Panc1 (cell line): ENCODE results near the gene GZMM. TPM values are rescaled to one million over a fixed set of nuclear protein-coding genes. Genes with fewer than 3 reads are reported as not detected.

Experiments used
- ATAC-seq: fragments of 200-7000 bp; cut with Tn5 transposase; 2 replicates; pipeline ENCODE4 v1.9.1; 2020; ENCODE audit warnings: mild to moderate bottlenecking, moderate library complexity
- BruUV-seq: library from RNA; stranded (reverse); fragments of 400-500 nt; replicated peaks from 2 replicates; lab custom pipeline; 2021; lab: Mats Ljungman, UMichigan
- CTCF ChIA-PET: fragments of 300-600 bp; sonication (Branson Sonifier 250); formaldehyde crosslinking; loops from one replicate; lab custom pipeline; 2022; ENCODE audit warnings: antibody characterized with exemption; lab: Charles Lee
- POLR2A ChIA-PET: fragments of 300-600 bp; sonication (Branson Sonifier 250); formaldehyde crosslinking; loops from one replicate; lab custom pipeline; 2022; ENCODE audit warnings: antibody characterized with exemption; lab: Charles Lee
- DNase-seq: peaks from one replicate; pipeline ENCODE4 v3.0.0-alpha.2; 2010; ENCODE audit warnings: low read depth, low spot score
- H3K27ac ChIP-seq: 2 replicates; pipeline ENCODE4 v1.5.1; 2011; ENCODE audit warnings: mild to moderate bottlenecking, low read length, inconsistent platforms
- H3K27me3 ChIP-seq: fragments of 200-500 bp; sonication (Bioruptor generic); 2 replicates; pipeline ENCODE4 v1.6.0; 2014; ENCODE audit warnings: low read length, inconsistent platforms; ENCODE audit not compliant: control insufficient read depth, insufficient read depth
- H3K36me3 ChIP-seq: fragments of 200-500 bp; sonication (Bioruptor generic); 2 replicates; pipeline ENCODE4 v1.5.1; 2014; ENCODE audit warnings: inconsistent platforms, mild to moderate bottlenecking, low read length, moderate library complexity; ENCODE audit not compliant: control insufficient read depth, insufficient read depth
- H3K4me1 ChIP-seq: 2 replicates; pipeline ENCODE4 v1.5.1; 2011; ENCODE audit warnings: inconsistent platforms, mild to moderate bottlenecking, low read length, moderate library complexity; ENCODE audit not compliant: control insufficient read depth, insufficient read depth
- H3K4me3 ChIP-seq, 2 experiments: 2 replicates each; pipeline ENCODE4 v1.5.1; 2011 to 2012; ENCODE audit warnings: low read depth in 2 of 2, low read length in 2 of 2, mild to moderate bottlenecking in 2 of 2, inconsistent platforms in 1 of 2, moderate library complexity in 1 of 2
- H3K9me3 ChIP-seq: fragments of 200-500 bp; sonication (Bioruptor generic); 2 replicates; pipeline ENCODE4 v1.5.1; 2014; ENCODE audit warnings: low read depth, mild to moderate bottlenecking, inconsistent platforms, low read length, moderate library complexity; ENCODE audit not compliant: control insufficient read depth, insufficient read depth
- POLR2AphosphoS5 ChIP-seq: IDR thresholded peaks from 2 replicates; pipeline ENCODE4 v1.6.1; 2012; ENCODE audit warnings: mild to moderate bottlenecking, low read depth, low read length, moderate library complexity
- SIN3A ChIP-seq: IDR thresholded peaks from 2 replicates; pipeline ENCODE4 v1.6.1; 2012; ENCODE audit warnings: low read depth, mild to moderate bottlenecking, low read length, moderate library complexity, borderline replicate concordance; ENCODE audit not compliant: insufficient read depth
- TCF7L2 ChIP-seq: IDR thresholded peaks from 2 replicates; pipeline ENCODE4 v1.6.1; 2011; ENCODE audit warnings: mild to moderate bottlenecking, low read depth, low read length, inconsistent platforms
- in situ Hi-C: cut with HindIII; loops from 2 replicates; pipeline ENCODE4 v1.10.0; 2016; ENCODE audit warnings: low sequenced_read_pairs, low pct_unique_long_range_greater_than_20kb
- intact Hi-C: fragments of 100-400 bp; cut with micrococcal nuclease; formaldehyde crosslinking; loops from one replicate; pipeline ENCODE4 v1.10.0; 2022; ENCODE audit not compliant: unreplicated experiment
- total RNA-seq: library from RNA; stranded (reverse); gene quantifications from one replicate; pipeline ENCODE4 v1.2.1, GENCODE V29; 2021; ENCODE audit not compliant: unreplicated experiment
- TF ChIP-seq, protein P1 (sequence below), 2 experiments: IDR thresholded peaks; 2 replicates each; pipeline ENCODE4 v1.6.1; 2011 to 2012; ENCODE audit warnings: low read depth in 2 of 2, control low read depth in 1 of 2, low read length in 1 of 2, mild to moderate bottlenecking in 1 of 2, moderate library complexity in 1 of 2; ENCODE audit not compliant: insufficient read depth in 1 of 2
- TF ChIP-seq, protein P2 (sequence below): fragments of 450-650 bp; IDR thresholded peaks from 2 replicates; pipeline ENCODE4 v1.5.1; 2017; ENCODE audit warnings: mild to moderate bottlenecking

Gene GZMM
- total RNA-seq, 1 experiment from 2014 or later: 0.69 TPM

DNA sequence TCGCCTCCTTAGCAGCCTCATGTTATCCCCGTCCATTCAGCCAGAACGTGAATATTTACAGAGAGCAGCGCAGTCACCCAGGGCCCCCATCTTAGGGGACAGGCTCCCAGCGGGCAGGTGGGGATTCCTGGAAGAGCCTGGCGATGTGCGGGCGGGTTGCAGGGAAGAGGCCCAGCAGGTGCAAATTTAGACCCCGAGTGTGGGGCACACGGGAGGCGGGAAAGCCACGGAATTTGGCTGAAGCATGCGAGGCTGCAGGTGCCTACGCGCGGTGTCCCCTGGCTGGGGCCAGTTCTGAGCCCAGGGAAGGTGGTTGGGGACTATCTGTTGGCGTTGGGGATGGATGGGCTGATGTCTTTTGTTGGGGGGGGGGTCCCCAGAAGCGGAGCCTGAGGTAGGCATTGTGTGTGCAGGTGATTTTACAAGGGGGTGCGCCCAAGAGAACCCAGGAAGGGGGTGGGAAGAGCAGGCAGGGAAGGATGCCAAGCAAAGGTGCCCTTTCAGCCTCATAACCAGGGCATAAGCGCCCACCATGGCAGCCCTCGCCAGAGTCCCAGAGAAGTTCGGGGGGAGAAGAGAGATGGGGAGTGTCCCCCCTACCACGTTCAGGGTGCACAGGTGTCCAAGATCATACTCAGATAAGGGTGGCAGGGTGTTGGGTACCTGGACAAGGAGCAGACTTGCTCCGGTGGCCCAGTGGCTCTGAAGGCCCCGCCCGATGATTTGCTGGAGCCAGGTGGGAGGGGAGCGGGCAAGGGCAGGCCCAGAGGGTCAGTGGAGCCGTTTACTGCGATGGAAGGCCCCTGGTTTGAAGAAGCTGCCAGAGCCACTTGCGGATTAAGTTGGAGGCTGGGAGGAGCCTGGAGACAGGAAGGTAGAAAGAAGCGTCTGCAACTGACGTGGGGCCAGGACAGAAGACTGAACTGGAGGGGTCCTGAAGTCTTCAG lies 35.4 kb upstream of the GZMM start:
- Histone ChIP-seq H3K36me3 (no peaks in the 10 kb centered on the region; the same call in 1 of the 2 replicates), H3K27ac (peak overlapping the region; percentile 91), H3K4me1 (peaks cover 3% of the 10 kb centered on the region; the same call in 1 of the 2 replicates), H3K27me3 (no peaks in the 10 kb centered on the region), H3K4me3 (peak overlapping the region; percentile 68 to 69), H3K9me3 (no peaks in the 10 kb centered on the region)
- BruUV-seq: TSS peak; percentile 72
- ChIA-PET POLR2A (no interaction called here), CTCF (no interaction called here)
- intact Hi-C loops: no loop called here
- DNase-seq (no peak), ATAC-seq (no peak)
- TF ChIP-seq, protein P1, sequence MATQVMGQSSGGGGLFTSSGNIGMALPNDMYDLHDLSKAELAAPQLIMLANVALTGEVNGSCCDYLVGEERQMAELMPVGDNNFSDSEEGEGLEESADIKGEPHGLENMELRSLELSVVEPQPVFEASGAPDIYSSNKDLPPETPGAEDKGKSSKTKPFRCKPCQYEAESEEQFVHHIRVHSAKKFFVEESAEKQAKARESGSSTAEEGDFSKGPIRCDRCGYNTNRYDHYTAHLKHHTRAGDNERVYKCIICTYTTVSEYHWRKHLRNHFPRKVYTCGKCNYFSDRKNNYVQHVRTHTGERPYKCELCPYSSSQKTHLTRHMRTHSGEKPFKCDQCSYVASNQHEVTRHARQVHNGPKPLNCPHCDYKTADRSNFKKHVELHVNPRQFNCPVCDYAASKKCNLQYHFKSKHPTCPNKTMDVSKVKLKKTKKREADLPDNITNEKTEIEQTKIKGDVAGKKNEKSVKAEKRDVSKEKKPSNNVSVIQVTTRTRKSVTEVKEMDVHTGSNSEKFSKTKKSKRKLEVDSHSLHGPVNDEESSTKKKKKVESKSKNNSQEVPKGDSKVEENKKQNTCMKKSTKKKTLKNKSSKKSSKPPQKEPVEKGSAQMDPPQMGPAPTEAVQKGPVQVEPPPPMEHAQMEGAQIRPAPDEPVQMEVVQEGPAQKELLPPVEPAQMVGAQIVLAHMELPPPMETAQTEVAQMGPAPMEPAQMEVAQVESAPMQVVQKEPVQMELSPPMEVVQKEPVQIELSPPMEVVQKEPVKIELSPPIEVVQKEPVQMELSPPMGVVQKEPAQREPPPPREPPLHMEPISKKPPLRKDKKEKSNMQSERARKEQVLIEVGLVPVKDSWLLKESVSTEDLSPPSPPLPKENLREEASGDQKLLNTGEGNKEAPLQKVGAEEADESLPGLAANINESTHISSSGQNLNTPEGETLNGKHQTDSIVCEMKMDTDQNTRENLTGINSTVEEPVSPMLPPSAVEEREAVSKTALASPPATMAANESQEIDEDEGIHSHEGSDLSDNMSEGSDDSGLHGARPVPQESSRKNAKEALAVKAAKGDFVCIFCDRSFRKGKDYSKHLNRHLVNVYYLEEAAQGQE (IDR thresholded peaks at IDR 0.05; ENCODE audit: insufficient read depth in 1 of 2, low read depth in 2 of 2, low read length in 1 of 2): no peak
- no peak for TF ChIP-seq TCF7L2
- TF ChIP-seq POLR2AphosphoS5: no peak
- TF ChIP-seq SIN3A: no peak
- TF ChIP-seq, protein P2, sequence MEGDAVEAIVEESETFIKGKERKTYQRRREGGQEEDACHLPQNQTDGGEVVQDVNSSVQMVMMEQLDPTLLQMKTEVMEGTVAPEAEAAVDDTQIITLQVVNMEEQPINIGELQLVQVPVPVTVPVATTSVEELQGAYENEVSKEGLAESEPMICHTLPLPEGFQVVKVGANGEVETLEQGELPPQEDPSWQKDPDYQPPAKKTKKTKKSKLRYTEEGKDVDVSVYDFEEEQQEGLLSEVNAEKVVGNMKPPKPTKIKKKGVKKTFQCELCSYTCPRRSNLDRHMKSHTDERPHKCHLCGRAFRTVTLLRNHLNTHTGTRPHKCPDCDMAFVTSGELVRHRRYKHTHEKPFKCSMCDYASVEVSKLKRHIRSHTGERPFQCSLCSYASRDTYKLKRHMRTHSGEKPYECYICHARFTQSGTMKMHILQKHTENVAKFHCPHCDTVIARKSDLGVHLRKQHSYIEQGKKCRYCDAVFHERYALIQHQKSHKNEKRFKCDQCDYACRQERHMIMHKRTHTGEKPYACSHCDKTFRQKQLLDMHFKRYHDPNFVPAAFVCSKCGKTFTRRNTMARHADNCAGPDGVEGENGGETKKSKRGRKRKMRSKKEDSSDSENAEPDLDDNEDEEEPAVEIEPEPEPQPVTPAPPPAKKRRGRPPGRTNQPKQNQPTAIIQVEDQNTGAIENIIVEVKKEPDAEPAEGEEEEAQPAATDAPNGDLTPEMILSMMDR: no peak
- in situ Hi-C loops: no loop called here

- H3K27me3 ChIP-seq: no peaks in the 10 kb centered on the region
- no peaks in the 10 kb centered on the region for H3K9me3 ChIP-seq
- POLR2A ChIA-PET: no interaction called here
- H3K27ac ChIP-seq: no peak overlapping the region
- in situ Hi-C loops: no loop called here
- ATAC-seq: peak; percentile 41
- BruUV-seq: no TSS peak
- TF ChIP-seq, protein P1 (IDR thresholded peaks at IDR 0.05; ENCODE audit: insufficient read depth in 1 of 2, low read depth in 2 of 2, low read length in 1 of 2): no peak
- no peak for TF ChIP-seq TCF7L2
- TF ChIP-seq, protein P2: peak; percentile 96
- H3K36me3 ChIP-seq: no peaks in the 10 kb centered on the region; the same call in 1 of the 2 replicates
- H3K4me1 ChIP-seq: peaks cover 3% of the 10 kb centered on the region; the same call in 1 of the 2 replicates
- CTCF ChIA-PET: interaction anchor here (0.5 to 1.2 kb wide), 3 partner anchors 14 to 164 kb away, joined by 3 to 4 read pairs (median 3); no protein-coding TSS in a partner anchor
- H3K4me3 ChIP-seq: no peak overlapping the region
- intact Hi-C loops: no loop called here
- DNase-seq: no peak
Measured at GRCh38 chr19:510606-511100, 33.2 kb upstream of the GZMM start.
